Neural progenitor cell (in vitro differentiated cells): Measurements from ENCODE around the gene ZFPL1. TPM values are rescaled to one million over a fixed set of nuclear protein-coding genes. Genes with fewer than 3 reads are reported as not detected.
"Not testable (repeated sequence)": the region's sequence is repeated elsewhere in the genome, so short reads cannot be mapped to it uniquely, and the experiment has no call there.

Source experiments
- DNase-seq: peaks from one replicate; pipeline ENCODE4 v3.0.0-alpha.2; 2016; ENCODE audit warnings: low spot score
- H2AFZ ChIP-seq: fragments of 200-600 bp; sonication (generic); replicated peaks from 2 replicates; pipeline ENCODE4 v1.6.1; 2016; ENCODE audit warnings: antibody characterized with exemption
- H3F3A ChIP-seq: fragments of 200-600 bp; sonication (generic); 2 replicates; pipeline ENCODE4 v1.6.1; 2016; ENCODE audit warnings: antibody characterized with exemption, low read depth
- H3K27ac ChIP-seq: fragments of 200-600 bp; sonication (generic); 2 replicates; pipeline ENCODE4 v1.5.1; 2016; ENCODE audit warnings: mild to moderate bottlenecking
- H3K27me3 ChIP-seq: fragments of 200-600 bp; sonication (generic); 2 replicates; pipeline ENCODE4 v1.6.1; 2016; ENCODE audit warnings: mild to moderate bottlenecking, moderate library complexity
- H3K36me3 ChIP-seq: fragments of 200-600 bp; sonication (generic); 2 replicates; pipeline ENCODE4 v1.5.1; 2016
- H3K4me1 ChIP-seq: fragments of 200-600 bp; sonication (generic); 2 replicates; pipeline ENCODE4 v1.6.1; 2016; ENCODE audit warnings: mixed run types
- H3K4me2 ChIP-seq: fragments of 200-600 bp; sonication (generic); 2 replicates; pipeline ENCODE4 v1.6.1; 2016
- H3K4me3 ChIP-seq: fragments of 200-600 bp; sonication (generic); 2 replicates; pipeline ENCODE4 v1.5.1; 2016
- H3K79me2 ChIP-seq: fragments of 200-600 bp; sonication (generic); 2 replicates; pipeline ENCODE4 v1.6.1; 2016; ENCODE audit warnings: low read depth
- H3K9ac ChIP-seq: fragments of 200-600 bp; sonication (generic); 2 replicates; pipeline ENCODE4 v1.6.1; 2016
- H3K9me3 ChIP-seq: fragments of 200-600 bp; sonication (generic); 2 replicates; pipeline ENCODE4 v1.5.1; 2016; ENCODE audit warnings: low read depth
- H4K20me1 ChIP-seq: fragments of 200-600 bp; sonication (generic); 2 replicates; pipeline ENCODE4 v1.6.1; 2016; ENCODE audit warnings: low read depth
- H3K27ac Mint-ChIP-seq: 3 replicates; pipeline ENCODE4 v1.8.0; 2021; ENCODE audit warnings: mixed read lengths
- H3K27me3 Mint-ChIP-seq: 2 replicates; pipeline ENCODE4 v1.8.0; 2022; ENCODE audit warnings: low read depth, mild to moderate bottlenecking, inconsistent platforms, moderate library complexity, mixed read lengths; ENCODE audit not compliant: insufficient read depth
- H3K36me3 Mint-ChIP-seq: 3 replicates; pipeline ENCODE4 v1.8.0; 2021; ENCODE audit warnings: mixed read lengths
- H3K4me1 Mint-ChIP-seq: 3 replicates; pipeline ENCODE4 v1.8.0; 2021; ENCODE audit warnings: mixed read lengths
- H3K4me3 Mint-ChIP-seq: 3 replicates; pipeline ENCODE4 v1.8.0; 2021; ENCODE audit warnings: mild to moderate bottlenecking, moderate library complexity, mixed read lengths
- H3K9me3 Mint-ChIP-seq: 3 replicates; pipeline ENCODE4 v1.8.0; 2020; ENCODE audit warnings: mixed read lengths
- CTCF ChIP-seq: fragments of 200-600 bp; sonication (generic); IDR thresholded peaks from 2 replicates; pipeline ENCODE4 v1.5.1; 2017; ENCODE audit warnings: antibody characterized with exemption, mild to moderate bottlenecking
- EZH2 ChIP-seq: fragments of 200-600 bp; sonication (generic); IDR thresholded peaks from 2 replicates; pipeline ENCODE4 v1.6.1; 2017; ENCODE audit warnings: antibody characterized with exemption, mild to moderate bottlenecking, moderate library complexity
- EZH2phosphoT487 ChIP-seq: fragments of 200-600 bp; sonication (generic); IDR thresholded peaks from 2 replicates; pipeline ENCODE4 v1.6.1; 2017; ENCODE audit warnings: antibody characterized with exemption
- total RNA-seq: library from RNA; depleted of rRNA; stranded (reverse); fragments of >200 nt; gene quantifications from 2 replicates; pipeline ENCODE4 v1.2.3, GENCODE V29; 2015; ENCODE audit warnings: low replicate concordance

ZFPL1 gene
- total RNA-seq, 1 donor from 2014 or later, result 12.6 TPM

DNA sequence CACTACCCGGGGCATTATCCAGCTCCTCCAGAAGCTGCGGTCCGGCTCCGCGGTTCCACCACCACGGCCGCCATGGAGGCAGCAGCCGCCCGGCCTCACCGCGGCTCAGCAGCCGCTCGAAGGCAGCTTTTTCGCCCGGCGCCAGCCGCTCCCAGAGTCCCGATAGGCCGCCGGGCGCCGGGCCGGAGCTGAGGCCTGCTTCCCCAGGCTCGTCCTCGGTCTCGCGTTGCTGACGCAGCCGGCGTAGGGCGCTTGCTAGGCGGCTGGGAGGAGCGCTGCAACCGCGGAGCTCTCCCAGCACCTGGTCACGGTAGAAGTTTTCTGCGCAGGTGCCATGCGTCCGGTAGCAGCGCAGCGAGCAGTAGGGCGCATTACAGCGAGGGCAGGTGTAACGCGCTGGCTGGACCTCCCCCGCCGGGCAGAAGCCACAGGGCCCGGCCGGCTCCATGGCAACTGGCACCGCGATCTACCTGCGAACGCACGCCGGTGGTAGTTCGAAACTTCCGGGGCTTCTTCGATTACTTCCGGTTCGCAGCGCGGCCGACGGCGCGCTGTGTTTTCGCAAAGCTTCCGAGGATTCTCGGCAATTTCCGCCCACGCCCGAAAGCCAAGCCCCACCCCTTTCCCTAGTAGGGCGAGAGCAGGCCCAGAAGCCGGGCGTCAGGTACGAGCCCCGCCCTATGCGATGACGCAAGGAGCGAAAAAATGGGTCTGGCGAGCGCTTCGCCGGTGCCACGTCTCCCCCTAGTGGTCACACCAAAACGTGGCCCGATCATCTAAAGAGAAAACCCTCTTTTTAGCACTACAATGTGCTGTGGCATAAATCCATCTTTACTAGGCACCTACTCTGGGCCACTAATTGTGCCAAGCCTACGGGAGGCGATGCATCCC, 33.4 kb downstream of the ZFPL1 start, which contains the start of gene ZNHIT2:
TSS of gene ZNHIT2 (minus strand) at position 496 of the 891 bp plus-strand sequence. CDS start at position 448, 48 bp downstream.
- peak; percentile 100 for DNase-seq
- H3K27ac ChIP-seq, result no peak within 1 kb of the TSS
- peaks cover 65% of the 10 kb centered on the region for H3F3A ChIP-seq
- peak within 1 kb of the TSS; percentile 66 for H3K9ac ChIP-seq
- H3K4me1 Mint-ChIP-seq, result peaks cover 30% of the 10 kb centered on the region
- H3K79me2 ChIP-seq, result peaks cover 47% of the 10 kb centered on the region
- no peaks in the 10 kb centered on the region for H3K27me3 ChIP-seq
- peak within 1 kb of the TSS; percentile 74 for H3K4me3 ChIP-seq
- H3K27me3 Mint-ChIP-seq, result peaks cover 7% of the 10 kb centered on the region
- peak within 1 kb of the TSS; percentile 84 for H3K27ac Mint-ChIP-seq
- H2AFZ ChIP-seq, result no peak within 1 kb of the TSS
- H3K9me3 ChIP-seq, result no peaks in the 10 kb centered on the region
- H3K4me3 Mint-ChIP-seq, result peak within 1 kb of the TSS; percentile 88
- TF ChIP-seq CTCF (peak; percentile 90), EZH2 (no peak)
- H3K4me1 ChIP-seq, result peaks cover 11% of the 10 kb centered on the region
- peaks cover 4% of the 10 kb centered on the region for H3K36me3 ChIP-seq
- H3K36me3 Mint-ChIP-seq, result peaks cover 14% of the 10 kb centered on the region
- H3K4me2 ChIP-seq, result peak within 1 kb of the TSS; percentile 77
- no peaks in the 10 kb centered on the region for H3K9me3 Mint-ChIP-seq
- peaks cover 24% of the 10 kb centered on the region for H4K20me1 ChIP-seq

DNA sequence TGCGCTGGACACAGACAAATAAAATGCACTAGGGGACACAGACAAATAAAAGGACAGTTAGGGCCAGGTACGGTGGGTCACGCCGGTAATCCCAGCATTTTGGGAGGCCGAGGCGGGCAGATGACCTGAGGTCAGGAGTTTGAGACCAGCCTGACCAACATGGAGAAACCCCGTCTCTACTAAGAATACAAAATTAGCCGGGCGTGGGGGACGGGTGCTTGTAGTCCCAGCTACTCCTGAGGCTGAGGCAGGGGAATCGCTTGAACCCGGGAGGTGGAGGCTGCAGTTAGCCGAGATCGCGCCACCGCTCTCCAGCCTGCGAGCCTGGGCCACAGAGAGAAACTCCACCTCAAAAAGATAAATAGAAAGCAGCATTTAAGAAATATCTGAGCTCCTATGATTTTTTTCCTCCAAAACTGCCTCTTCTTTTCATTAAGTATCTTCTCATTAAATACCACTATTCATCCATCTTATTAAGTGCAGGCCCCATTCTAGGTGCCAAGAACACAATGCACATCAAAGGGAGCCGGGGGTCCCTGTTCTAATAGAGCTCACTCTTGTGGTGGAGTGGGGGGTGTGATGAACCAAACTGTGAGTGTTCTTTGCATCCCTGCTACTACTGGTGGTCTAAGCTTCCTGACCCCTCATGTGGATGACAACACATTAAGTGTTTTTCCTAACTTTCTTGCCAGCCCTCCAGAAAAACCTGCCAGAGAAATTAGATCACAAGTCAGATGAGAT, 34.2 kb downstream of the ZFPL1 start:
- no peak for DNase-seq
- Mint-ChIP-seq H3K36me3 (peaks cover 14% of the 10 kb centered on the region), H3K4me3 (peak overlapping the region; percentile 88), H3K27me3 (peaks cover 7% of the 10 kb centered on the region), H3K27ac (peak overlapping the region; percentile 84), H3K4me1 (peaks cover 32% of the 10 kb centered on the region), H3K9me3 (no peaks in the 10 kb centered on the region)
- Histone ChIP-seq H3K4me1 (peaks cover 10% of the 10 kb centered on the region), H3F3A (peaks cover 67% of the 10 kb centered on the region), H3K9ac (no peak overlapping the region), H4K20me1 (peaks cover 19% of the 10 kb centered on the region), H3K4me2 (no peak overlapping the region), H3K27ac (no peak overlapping the region), H3K36me3 (peaks cover 4% of the 10 kb centered on the region), H3K9me3 (no peaks in the 10 kb centered on the region), H3K79me2 (peaks cover 47% of the 10 kb centered on the region), H2AFZ (no peak overlapping the region), H3K4me3 (no peak overlapping the region), H3K27me3 (no peaks in the 10 kb centered on the region)
- no peak for TF ChIP-seq EZH2phosphoT487
- TF ChIP-seq CTCF, result no peak
- no peak for TF ChIP-seq EZH2

DNA sequence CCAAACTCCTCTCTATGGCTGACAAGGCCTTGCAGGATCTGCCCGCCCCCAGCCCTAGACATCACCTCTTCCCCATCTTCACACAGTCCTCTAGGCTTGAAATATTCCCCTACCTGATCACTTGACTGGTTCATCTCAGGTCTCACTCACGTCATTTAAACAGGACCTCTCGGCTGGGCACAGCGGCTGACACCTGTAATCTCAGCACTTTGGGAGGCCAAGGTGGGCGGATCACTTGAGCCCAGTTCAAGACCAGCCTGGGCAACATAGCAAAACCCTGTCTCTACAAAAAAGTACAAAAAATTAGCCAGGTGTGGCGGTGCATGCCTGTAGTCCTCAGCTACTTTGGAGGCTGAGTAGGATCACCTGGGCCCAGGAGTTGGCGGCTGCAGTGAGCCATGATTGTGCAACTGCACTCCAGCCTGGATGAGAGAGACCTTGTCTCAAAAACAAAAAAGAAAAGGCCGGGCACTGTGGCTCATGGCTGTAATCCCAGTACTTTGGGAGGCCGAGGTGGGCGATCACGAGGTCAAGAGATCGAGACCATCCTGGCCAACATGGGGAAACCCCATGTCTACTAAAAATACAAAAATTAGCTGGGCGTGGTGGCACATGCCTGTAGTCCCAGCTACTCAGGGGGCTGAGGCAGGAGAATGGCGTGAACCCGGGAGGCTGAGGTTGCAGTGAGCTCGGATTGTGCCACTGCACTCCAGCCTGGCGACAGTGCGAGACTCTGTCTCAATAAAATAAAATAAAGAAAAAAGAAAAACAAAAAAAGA, 35.1 kb downstream of the ZFPL1 start:
- H3K9me3 ChIP-seq, H3K4me3 ChIP-seq, H3K27ac ChIP-seq, DNase-seq, H3K27me3 Mint-ChIP-seq, H2AFZ ChIP-seq, H3K36me3 ChIP-seq, H3K9me3 Mint-ChIP-seq, H3K27ac Mint-ChIP-seq, H3K9ac ChIP-seq, H3K27me3 ChIP-seq, H3K4me2 ChIP-seq, H3K4me1 ChIP-seq: not testable (repeated sequence)
- Mint-ChIP-seq H3K4me1 (peaks cover 25% of the 10 kb centered on the region), H3K36me3 (peaks cover 11% of the 10 kb centered on the region), H3K4me3 (peak overlapping the region; percentile 100)
- peaks cover 64% of the 10 kb centered on the region for H3F3A ChIP-seq
- peaks cover 10% of the 10 kb centered on the region for H4K20me1 ChIP-seq
- H3K79me2 ChIP-seq, result peaks cover 48% of the 10 kb centered on the region
